Subcutaneous abdominal adipose tissue (tissue), 5 donors: ENCODE data around the gene ARNT2.

Experiments
- H3K27ac ChIP-seq: one replicate; pipeline ENCODE4 v1.7.0; 2013; ENCODE audit warnings: low read depth, mild to moderate bottlenecking, inconsistent platforms, low read length, moderate library complexity
- H3K27me3 ChIP-seq, 5 donors: one replicate each; pipeline ENCODE4 v1.7.0; 2013; ENCODE audit warnings: low read length in 5 of 5, inconsistent platforms in 1 of 5; ENCODE audit not compliant: control insufficient read depth in 5 of 5, insufficient read depth in 4 of 5
- H3K36me3 ChIP-seq, 5 donors: one replicate each; pipeline ENCODE4 v1.7.0; 2013; ENCODE audit warnings: low read length in 5 of 5; ENCODE audit not compliant: control insufficient read depth in 5 of 5, insufficient read depth in 5 of 5
- H3K4me1 ChIP-seq, 5 donors: one replicate each; pipeline ENCODE4 v1.7.0; 2013; ENCODE audit warnings: low read length in 5 of 5, mild to moderate bottlenecking in 3 of 5, moderate library complexity in 1 of 5; ENCODE audit not compliant: control insufficient read depth in 5 of 5, insufficient read depth in 5 of 5
- H3K4me3 ChIP-seq, 5 donors: one replicate each; pipeline ENCODE4 v1.7.0; 2013; ENCODE audit warnings: low read length in 5 of 5, low read depth in 1 of 5
- H3K9ac ChIP-seq, 5 donors: one replicate each; pipeline ENCODE4 v1.7.0; 2013; ENCODE audit warnings: low read length in 5 of 5, mild to moderate bottlenecking in 4 of 5, moderate library complexity in 3 of 5
- H3K9me3 ChIP-seq, 5 donors: one replicate each; pipeline ENCODE4 v1.7.0; 2013; ENCODE audit warnings: low read length in 5 of 5; ENCODE audit not compliant: control insufficient read depth in 5 of 5
- donor health status: healthy.
- donor health status: healthy.
- donor health status: healthy.
- donor health status: healthy.
- donor health status: healthy.

ARNT2 gene

GRCh38 chr15:80404761-80405553 is 775 bp downstream of the ARNT2 start:
- H3K9ac ChIP-seq, result no peak overlapping the region
- peak overlapping the region in 4 of 5 donors; percentile 17 to 59 (median 41) for H3K4me3 ChIP-seq
- no peak overlapping the region for H3K27ac ChIP-seq
- H3K27me3 ChIP-seq, result peaks cover 17 to 43% (median 31%) of the 10 kb centered on the region in 5 donors
- H3K4me1 ChIP-seq, result peaks cover 0 to 13% (median 7%) of the 10 kb centered on the region in 5 donors
- no peaks in the 10 kb centered on the region for H3K9me3 ChIP-seq
- H3K36me3 ChIP-seq, result no peaks in the 10 kb centered on the region

- no peak overlapping the region for H3K4me3 ChIP-seq
- no peaks in the 10 kb centered on the region for H3K36me3 ChIP-seq
- H3K27me3 ChIP-seq, result peaks cover 17 to 45% (median 31%) of the 10 kb centered on the region in 5 donors
- H3K9ac ChIP-seq, result no peak overlapping the region
- no peaks in the 10 kb centered on the region for H3K9me3 ChIP-seq
- no peak overlapping the region for H3K27ac ChIP-seq
- H3K4me1 ChIP-seq, result peaks cover 0 to 13% (median 7%) of the 10 kb centered on the region in 5 donors
These were observed 1.3 kb downstream of the ARNT2 start for GRCh38 chr15:80405554-80405850.

GRCh38 chr15:80405970-80406369 is 1.8 kb downstream of the ARNT2 start:
- Histone ChIP-seq H3K36me3 (no peaks in the 10 kb centered on the region), H3K9me3 (no peaks in the 10 kb centered on the region), H3K27ac (no peak overlapping the region), H3K4me3 (no peak overlapping the region), H3K4me1 (peaks cover 0 to 13% (median 7%) of the 10 kb centered on the region in 5 donors), H3K9ac (no peak overlapping the region), H3K27me3 (peaks cover 18 to 45% (median 34%) of the 10 kb centered on the region in 5 donors)

- Histone ChIP-seq H3K4me3 (no peak overlapping the region), H3K9me3 (no peaks in the 10 kb centered on the region), H3K9ac (no peak overlapping the region), H3K27me3 (peaks cover 3 to 19% (median 15%) of the 10 kb centered on the region in 5 donors), H3K27ac (no peak overlapping the region), H3K36me3 (no peaks in the 10 kb centered on the region), H3K4me1 (no peaks in the 10 kb centered on the region)
These were observed 7.7 kb downstream of the ARNT2 start for GRCh38 chr15:80411788-80412288.

- Histone ChIP-seq H3K9me3 (no peaks in the 10 kb centered on the region), H3K9ac (no peak overlapping the region), H3K27me3 (peaks cover 7 to 19% (median 16%) of the 10 kb centered on the region in 5 donors), H3K4me3 (no peak overlapping the region), H3K27ac (no peak overlapping the region), H3K4me1 (no peaks in the 10 kb centered on the region), H3K36me3 (no peaks in the 10 kb centered on the region)
These were observed 10.6 kb downstream of the ARNT2 start for GRCh38 chr15:80414546-80415357.

- Histone ChIP-seq H3K4me1 (no peaks in the 10 kb centered on the region), H3K27ac (no peak overlapping the region), H3K36me3 (no peaks in the 10 kb centered on the region), H3K27me3 (peaks cover 7 to 19% (median 12%) of the 10 kb centered on the region in 5 donors), H3K4me3 (no peak overlapping the region), H3K9me3 (no peaks in the 10 kb centered on the region), H3K9ac (no peak overlapping the region)
These were observed 11.1 kb downstream of the ARNT2 start for GRCh38 chr15:80415358-80415670.

GRCh38 chr15:80416702-80417101 is 12.5 kb downstream of the ARNT2 start:
- no peaks in the 10 kb centered on the region for H3K4me1 ChIP-seq
- no peak overlapping the region for H3K27ac ChIP-seq
- no peak overlapping the region for H3K9ac ChIP-seq
- H3K27me3 ChIP-seq, result peaks cover 4 to 14% (median 9%) of the 10 kb centered on the region in 5 donors
- H3K4me3 ChIP-seq, result no peak overlapping the region
- no peaks in the 10 kb centered on the region for H3K9me3 ChIP-seq
- no peaks in the 10 kb centered on the region for H3K36me3 ChIP-seq

GRCh38 chr15:80418892-80419537 is 14.8 kb downstream of the ARNT2 start:
- Histone ChIP-seq H3K4me1 (no peaks in the 10 kb centered on the region), H3K27ac (no peak overlapping the region), H3K36me3 (no peaks in the 10 kb centered on the region), H3K9me3 (no peaks in the 10 kb centered on the region), H3K9ac (no peak overlapping the region), H3K4me3 (no peak overlapping the region), H3K27me3 (peaks cover 4 to 14% (median 8%) of the 10 kb centered on the region in 5 donors)

- H3K9ac ChIP-seq, result no peak overlapping the region
- no peaks in the 10 kb centered on the region for H3K9me3 ChIP-seq
- no peak overlapping the region for H3K27ac ChIP-seq
- no peaks in the 10 kb centered on the region for H3K36me3 ChIP-seq
- no peaks in the 10 kb centered on the region for H3K4me1 ChIP-seq
- H3K27me3 ChIP-seq, result peaks cover 4 to 14% (median 8%) of the 10 kb centered on the region in 5 donors
- H3K4me3 ChIP-seq, result no peak overlapping the region
These were observed 15.4 kb downstream of the ARNT2 start for GRCh38 chr15:80419546-80419945.

- Histone ChIP-seq H3K4me1 (no peaks in the 10 kb centered on the region), H3K9me3 (no peaks in the 10 kb centered on the region), H3K27ac (no peak overlapping the region), H3K4me3 (no peak overlapping the region), H3K9ac (no peak overlapping the region), H3K27me3 (peaks cover 4 to 14% (median 8%) of the 10 kb centered on the region in 5 donors), H3K36me3 (no peaks in the 10 kb centered on the region)
These were observed 16.5 kb downstream of the ARNT2 start for GRCh38 chr15:80420658-80421057.
